ENCODE results near the gene VSTM2B.
"Not testable (repeated sequence)": the region's sequence is repeated elsewhere in the genome, so short reads cannot be mapped to it uniquely, and the experiment has no call there.

Gene VSTM2B

GRCh38 chr19:29550896-29551295 is 25.1 kb downstream of the VSTM2B start:
- no peak for TF ChIP-seq ZFX (IDR thresholded peaks at IDR 0.05)
- no peak for TF ChIP-seq CTCF (conservative IDR thresholded peaks at IDR 0.05)
- no peak overlapping the region for H3K27ac ChIP-seq

GRCh38 chr19:29551774-29552173 is 26.0 kb downstream of the VSTM2B start:
- no peak for TF ChIP-seq ZFX (IDR thresholded peaks at IDR 0.05)
- TF ChIP-seq CTCF (conservative IDR thresholded peaks at IDR 0.05) = no peak

GRCh38 chr19:29552454-29553280 is 26.9 kb downstream of the VSTM2B start:
- no peak overlapping the region for H3K27ac ChIP-seq
- no peak for TF ChIP-seq CTCF (conservative IDR thresholded peaks at IDR 0.05)
- no peak for TF ChIP-seq ZFX (IDR thresholded peaks at IDR 0.05)

More at GRCh38 chr19:29551774-29552173, 26.0 kb downstream of the VSTM2B start:
- H3K27ac ChIP-seq = no peak overlapping the region

- H3K27ac ChIP-seq = no peak overlapping the region
- TF ChIP-seq ZFX (IDR thresholded peaks at IDR 0.05) (no peak), CTCF (conservative IDR thresholded peaks at IDR 0.05) (no peak)
These were observed 28.4 kb downstream of the VSTM2B start for GRCh38 chr19:29554149-29554548.

- H3K27ac ChIP-seq = not testable (repeated sequence)
These were observed 33.3 kb downstream of the VSTM2B start for GRCh38 chr19:29559110-29559509.

GRCh38 chr19:29559743-29560142 is 33.9 kb downstream of the VSTM2B start:
- no peak overlapping the region for H3K27ac ChIP-seq
- TF ChIP-seq CTCF (conservative IDR thresholded peaks at IDR 0.05) (no peak), ZFX (IDR thresholded peaks at IDR 0.05) (no peak)

GRCh38 chr19:29560313-29561075 is 34.7 kb downstream of the VSTM2B start:
- no peak overlapping the region for H3K27ac ChIP-seq
- TF ChIP-seq ZFX (IDR thresholded peaks at IDR 0.05) = no peak
- TF ChIP-seq CTCF (conservative IDR thresholded peaks at IDR 0.05) = no peak

All from C4-2B (cell line).